ENCODE measurements around the gene HTN1.
"Not testable (repeated sequence)": the region's sequence is repeated elsewhere in the genome, so short reads cannot be mapped to it uniquely, and the experiment has no call there.

DNA sequence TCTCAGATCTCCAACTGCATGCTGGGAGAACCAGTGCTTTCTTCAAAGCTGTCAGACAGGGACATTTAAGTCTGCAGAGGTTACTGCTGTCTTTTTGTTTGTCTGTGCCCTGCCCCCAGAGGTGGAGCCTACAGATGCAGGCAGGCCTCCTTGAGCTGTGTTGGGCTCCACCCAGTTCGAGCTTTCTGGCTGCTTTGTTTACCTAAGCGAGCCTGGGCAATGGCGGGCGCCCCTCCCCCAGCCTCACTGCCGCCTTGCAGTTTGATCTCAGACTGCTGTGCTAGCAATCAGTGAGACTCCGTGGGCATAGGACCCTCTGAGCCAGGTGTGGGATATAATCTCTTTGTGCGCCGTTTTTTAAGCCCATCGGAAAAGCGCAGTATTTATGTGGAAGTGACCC lies 31.2 kb upstream of the HTN1 start:
- not testable (repeated sequence) for TF ChIP-seq EZH2phosphoT487 (IDR thresholded peaks at IDR 0.05; ENCODE audit: insufficient read depth, low read depth); EZH2 (IDR thresholded peaks at IDR 0.05; ENCODE audit: insufficient read depth, poor library complexity, severe bottlenecking)

All from GM23248 (cell line).